Dedifferentiated amniotic fluid mesenchymal stem cell (primary cell): ENCODE measurements around the gene MINAR1.

Source experiments
- DNase-seq: peaks from one replicate; pipeline ENCODE4 v3.0.0-alpha.2; 2016; ENCODE audit errors: extremely low spot score

The MINAR1 gene

DNA sequence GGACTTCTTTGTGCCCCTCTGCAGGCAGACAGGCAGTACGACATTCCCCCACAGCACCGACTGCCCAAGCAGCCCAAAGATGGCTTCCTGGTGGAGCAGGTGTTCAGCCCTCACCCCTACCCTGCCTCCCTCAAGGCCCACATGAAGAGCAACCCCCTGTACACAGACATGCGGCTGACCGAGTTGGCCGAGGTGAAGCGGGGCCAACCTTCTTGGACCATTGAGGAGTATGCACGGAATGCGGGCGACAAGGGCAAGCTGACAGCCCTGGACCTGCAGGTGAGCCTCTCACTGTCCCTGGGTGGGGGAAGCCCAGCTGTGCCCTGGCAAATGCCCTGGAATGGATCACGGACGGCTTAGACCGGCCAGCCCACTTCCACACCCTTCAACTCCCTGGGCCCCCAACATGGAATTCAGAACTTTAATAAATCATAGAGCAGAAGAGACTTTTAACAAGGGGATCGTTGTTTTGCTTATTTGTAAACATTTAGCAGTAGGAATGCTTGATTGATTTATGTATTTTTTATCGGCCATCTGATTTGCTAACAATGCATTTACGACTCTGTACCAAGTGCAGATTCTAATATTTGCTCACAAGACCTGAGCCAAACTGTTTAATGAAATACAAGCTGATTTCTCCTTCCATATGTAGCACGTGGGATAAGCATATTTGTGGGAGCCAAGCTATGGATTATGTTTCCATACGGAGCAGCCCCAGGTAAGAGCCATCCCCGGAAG is 31.1 kb downstream of the MINAR1 start:
- DNase-seq = no peak

- DNase-seq = no peak
Measured at GRCh38 chr15:79463781-79464270, 31.7 kb downstream of the MINAR1 start.

DNA sequence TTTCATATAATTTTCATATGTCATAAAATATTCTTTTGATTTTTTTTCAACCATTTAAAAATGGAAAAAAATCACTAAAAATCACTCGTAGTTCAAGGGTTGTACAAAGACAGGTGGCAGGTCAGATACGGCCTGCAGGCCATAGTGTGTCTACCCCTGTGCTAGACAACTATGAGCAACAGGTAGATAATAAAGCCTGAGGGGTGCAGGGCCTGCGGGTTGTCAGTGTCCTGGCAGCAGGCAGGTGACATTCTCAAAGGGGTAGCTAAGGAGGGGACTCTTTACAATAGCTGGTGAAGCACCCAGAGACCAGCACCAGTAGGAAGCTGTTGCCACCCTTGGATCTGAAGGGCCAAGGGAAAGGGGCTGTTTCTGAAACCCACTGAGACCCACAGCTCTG is 34.4 kb downstream of the MINAR1 start:
- DNase-seq = no peak

DNA sequence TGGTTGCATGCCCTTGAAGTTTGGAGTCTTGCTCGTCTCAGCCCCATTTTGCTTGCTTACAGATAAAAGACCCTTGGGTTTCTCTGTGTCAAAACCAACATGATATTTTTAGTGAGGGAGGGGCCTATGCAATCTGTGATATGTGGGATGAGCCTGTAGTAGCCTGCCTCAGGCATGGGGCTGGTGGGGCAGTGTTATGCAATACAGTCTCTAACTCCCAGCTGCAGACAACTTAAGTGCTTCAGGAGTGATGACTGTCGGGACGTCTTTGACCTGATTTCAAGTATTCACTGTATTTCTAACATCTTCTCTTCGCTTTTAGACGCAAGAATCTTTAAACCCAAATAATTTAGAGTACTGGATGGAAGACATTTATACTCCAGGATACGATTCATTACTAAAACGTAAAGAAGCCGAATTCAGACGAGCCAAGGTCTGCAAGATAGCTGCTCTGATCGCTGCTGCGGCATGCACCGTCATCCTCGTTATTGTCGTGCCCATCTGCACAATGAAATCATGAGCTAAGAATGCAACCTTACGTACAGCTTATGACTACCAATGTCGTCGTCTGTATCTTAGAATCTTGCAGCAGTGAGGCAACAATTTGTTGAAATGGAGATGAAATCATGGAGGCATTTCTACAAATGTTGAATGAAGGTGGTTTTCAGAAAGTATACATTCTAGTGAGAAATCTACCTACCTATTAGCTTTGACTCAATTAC is 35.9 kb downstream of the MINAR1 start:
- no peak for DNase-seq

- no peak for DNase-seq
Measured at GRCh38 chr15:79472446-79472845, 40.3 kb downstream of the MINAR1 start.

GRCh38 chr15:79474252-79474651 is 42.1 kb downstream of the MINAR1 start:
- no peak for DNase-seq

DNA sequence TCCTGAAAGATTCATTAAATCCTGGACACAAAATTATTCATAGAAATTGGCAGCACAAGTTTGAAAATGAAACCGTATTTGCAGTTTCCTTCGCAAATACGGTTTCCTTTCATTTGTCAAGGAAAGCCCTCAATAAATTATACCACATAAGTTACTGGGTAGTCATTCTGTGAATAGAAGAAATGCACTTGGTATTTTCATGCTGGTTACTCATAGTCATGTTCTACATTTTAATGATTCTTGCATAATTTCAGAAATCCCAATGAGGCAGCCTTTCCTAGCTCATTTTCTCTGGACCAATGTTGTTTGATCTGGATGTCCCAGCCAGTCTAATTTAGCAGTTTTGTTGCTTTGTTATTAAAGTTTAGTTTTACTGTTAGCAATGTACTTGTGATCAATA is 43.2 kb downstream of the MINAR1 start:
- DNase-seq = no peak

DNA sequence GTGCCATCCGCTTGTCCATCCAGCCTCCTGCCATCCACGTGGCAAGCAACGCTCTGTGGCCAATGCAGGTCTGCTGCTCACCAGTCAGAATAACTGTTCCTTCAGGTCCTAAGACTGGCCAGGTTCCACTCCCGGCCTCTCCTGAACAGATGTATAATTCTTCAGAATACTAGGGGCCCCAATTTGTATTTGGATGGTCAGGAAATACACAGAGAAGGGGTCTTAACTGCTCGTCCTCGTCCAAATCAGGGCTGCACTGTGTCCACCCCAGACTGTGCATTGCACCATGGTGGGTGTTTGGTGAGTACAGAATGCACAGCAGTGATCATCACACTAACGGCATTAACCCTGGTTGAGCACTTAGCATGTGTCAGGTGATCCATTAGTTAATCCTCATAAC is 46.0 kb downstream of the MINAR1 start:
- DNase-seq = no peak

DNA sequence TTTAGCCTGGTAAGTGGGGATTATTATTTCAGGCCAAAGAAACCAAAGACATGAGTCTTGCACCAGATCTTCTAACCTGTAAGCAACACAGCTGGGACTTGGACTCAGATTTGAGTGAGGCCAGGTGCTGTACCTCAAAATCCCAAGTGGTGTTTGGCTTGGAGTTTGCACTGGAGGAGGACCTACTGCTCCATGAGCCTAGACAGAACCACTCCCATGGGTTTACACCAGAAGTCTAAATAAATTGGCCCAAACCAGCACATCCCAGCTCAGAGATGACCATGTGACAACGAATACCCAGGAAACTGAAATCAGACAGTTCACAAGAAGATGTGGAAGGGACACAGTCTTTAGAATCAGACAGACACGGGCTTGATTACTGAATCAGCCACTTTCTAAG is 47.5 kb downstream of the MINAR1 start:
- DNase-seq = no peak

GRCh38 chr15:79481793-79482192 is 49.7 kb downstream of the MINAR1 start:
- DNase-seq = no peak
